Endothelial cell of umbilical vein (primary cell): ENCODE results near the gene CEP192. TPM values are rescaled to one million over a fixed set of nuclear protein-coding genes. Genes with fewer than 3 reads are reported as not detected.

Source experiments
- BruUV-seq: library from RNA; stranded (reverse); fragments of 400-500 nt; replicated peaks from 2 replicates; lab custom pipeline; 2021; lab: Mats Ljungman, UMichigan
- CTCF ChIA-PET: fragments of 300-600, 350-600 bp; sonication (Branson Sonifier 250); formaldehyde crosslinking; loops from one replicate; lab custom pipeline; 2021; ENCODE audit warnings: antibody characterized with exemption, inconsistent platforms; lab: Charles Lee
- POLR2A ChIA-PET: fragments of 300-600, 350-600 bp; sonication (Branson Sonifier 250); formaldehyde crosslinking; loops from one replicate; lab custom pipeline; 2021; ENCODE audit warnings: antibody characterized with exemption, inconsistent platforms; lab: Charles Lee
- DNase-seq: peaks from one replicate; pipeline ENCODE4 v3.0.0-alpha.2; 2011; ENCODE audit warnings: low read depth, low spot score
- FAIRE-seq: peaks from 2 replicates; lab custom pipeline; 2011; peaks lifted over from hg19 to GRCh38; lab: Jason Lieb, UNC
- H2AFZ ChIP-seq: 2 replicates; pipeline ENCODE4 v1.6.0; 2012; ENCODE audit warnings: low read depth, low read length, control low read depth, inconsistent platforms
- H3K27ac ChIP-seq: 2 replicates; pipeline ENCODE4 v1.5.1; 2011; ENCODE audit warnings: low read depth, mild to moderate bottlenecking, control low read depth, low read length, moderate library complexity; ENCODE audit not compliant: insufficient read depth
- H3K27me3 ChIP-seq, 2 experiments: 2 replicates each; pipeline versions ENCODE4 v1.6.0 to v1.6.1; 2011; ENCODE audit warnings: low read length in 2 of 2, mixed read lengths in 1 of 2; ENCODE audit not compliant: control insufficient read depth in 2 of 2, insufficient read depth in 2 of 2
- H3K36me3 ChIP-seq, 2 experiments: 2 replicates in 1 of 2; 3 replicates in 1 of 2; pipeline ENCODE4 v1.5.1; 2011; ENCODE audit warnings: low read length in 2 of 2, mild to moderate bottlenecking in 1 of 2, moderate library complexity in 1 of 2; ENCODE audit not compliant: control insufficient read depth in 2 of 2, insufficient read depth in 2 of 2; ENCODE audit errors: extremely low read depth in 1 of 2
- H3K4me1 ChIP-seq: 3 replicates; pipeline ENCODE4 v1.5.1; 2011; ENCODE audit warnings: mild to moderate bottlenecking, low read length; ENCODE audit not compliant: control insufficient read depth, insufficient read depth; ENCODE audit errors: extremely low read depth
- H3K4me2 ChIP-seq: 2 replicates; pipeline ENCODE4 v1.6.1; 2011; ENCODE audit warnings: low read length, control low read depth, mixed read lengths; ENCODE audit not compliant: insufficient read depth
- H3K4me3 ChIP-seq, 3 experiments: fragments of 200-600 bp in 1 of 3; sonication (generic), shearing (Covaris generic) in 1 of 3; replicated peaks in 1 of 3; 2 replicates each; pipeline ENCODE4 v1.5.1; 2011 to 2016; ENCODE audit warnings: control low read depth in 3 of 3, low read length in 3 of 3, mild to moderate bottlenecking in 2 of 3, inconsistent platforms in 1 of 3, low read depth in 1 of 3, moderate library complexity in 1 of 3; ENCODE audit not compliant: insufficient read depth in 1 of 3
- H3K79me2 ChIP-seq: 2 replicates; pipeline ENCODE4 v1.6.0; 2012; ENCODE audit warnings: low read length, inconsistent platforms; ENCODE audit not compliant: control insufficient read depth, insufficient read depth
- H3K9ac ChIP-seq: replicated peaks from 2 replicates; pipeline ENCODE3; 2011; ENCODE audit warnings: low read length, control low read depth; ENCODE audit not compliant: insufficient read depth; ENCODE audit errors: extremely low read depth
- H3K9me1 ChIP-seq: replicated peaks from 3 replicates; pipeline ENCODE4 v1.6.0; 2011; ENCODE audit warnings: mild to moderate bottlenecking, low read length; ENCODE audit not compliant: control insufficient read depth, insufficient read depth; ENCODE audit errors: extremely low read depth
- H3K9me3 ChIP-seq: replicated peaks from 2 replicates; pipeline ENCODE4 v1.5.1; 2012; ENCODE audit warnings: low read length, inconsistent platforms; ENCODE audit not compliant: control insufficient read depth, insufficient read depth
- H4K20me1 ChIP-seq: replicated peaks from 2 replicates; pipeline ENCODE3; 2011; ENCODE audit warnings: mild to moderate bottlenecking, low read length; ENCODE audit not compliant: control insufficient read depth, insufficient read depth; ENCODE audit errors: extremely low read depth
- EZH2 ChIP-seq: IDR thresholded peaks from 2 replicates; pipeline ENCODE4 v1.6.1; 2012; ENCODE audit warnings: borderline replicate concordance, low read depth, mild to moderate bottlenecking, moderate library complexity, low read length, inconsistent platforms; ENCODE audit not compliant: severe bottlenecking
- FOS ChIP-seq: IDR thresholded peaks from 2 replicates; pipeline ENCODE4 v1.6.1; 2011; ENCODE audit warnings: mild to moderate bottlenecking, low read length, moderate library complexity, borderline replicate concordance; ENCODE audit not compliant: insufficient read depth
- GATA2 ChIP-seq: IDR thresholded peaks from 2 replicates; pipeline ENCODE4 v1.7.0; 2011; ENCODE audit warnings: low read depth, mild to moderate bottlenecking, moderate library complexity, mixed read lengths, low read length; ENCODE audit not compliant: insufficient read length, insufficient read depth
- JUN ChIP-seq: IDR thresholded peaks from 2 replicates; pipeline ENCODE4 v1.6.1; 2011; ENCODE audit warnings: borderline replicate concordance, low read depth; ENCODE audit not compliant: insufficient read length, insufficient read depth
- MAX ChIP-seq: IDR thresholded peaks from 2 replicates; pipeline ENCODE4 v1.6.1; 2011; ENCODE audit not compliant: insufficient read depth, insufficient read length
- MYC ChIP-seq: IDR thresholded peaks from one replicate; pipeline ENCODE4 v1.6.1; 2011; ENCODE audit warnings: mild to moderate bottlenecking, low read depth, low read length
- POLR2A ChIP-seq: IDR thresholded peaks from 2 replicates; pipeline ENCODE4 v1.6.1; 2012; ENCODE audit warnings: low read depth, mild to moderate bottlenecking, control low read depth, low read length
- POLR2AphosphoS5 ChIP-seq: IDR thresholded peaks from 2 replicates; pipeline ENCODE4 v1.6.1; 2012; ENCODE audit warnings: low read depth, mild to moderate bottlenecking, control low read depth, low read length, moderate library complexity; ENCODE audit not compliant: insufficient read depth
- dilution Hi-C: fragments of 300-500 bp; cut with MboI; formaldehyde crosslinking; loops from one replicate; pipeline ENCODE4 v1.15.0; 2019; ENCODE audit warnings: low sequenced_read_pairs; ENCODE audit not compliant: extremely low pct_ligation_motif_present
- intact Hi-C: fragments of 100-400 bp; cut with micrococcal nuclease; formaldehyde crosslinking; loops from one replicate; pipeline ENCODE4 v1.10.0; 2022
- polyA plus RNA-seq, 4 experiments: library from polyadenylated mRNA; depleted of rRNA in 3 of 4; stranded (reverse) in 3 of 4; unstranded in 1 of 4; fragments of >200 nt; gene quantifications; 2 replicates each; pipeline versions ENCODE4 v1.2.1 to v1.2.3, GENCODE V29; 2011 to 2012; ENCODE audit warnings: missing spikeins in 1 of 4
- total RNA-seq: library from RNA; stranded (reverse); gene quantifications from 2 replicates; pipeline ENCODE4 v1.2.3, GENCODE V29; 2021
- TF ChIP-seq, protein P1 (sequence below), 2 donors: IDR thresholded peaks; 1 replicate in 1 of 2; 2 replicates in 1 of 2; pipeline ENCODE4 v1.5.1; 2011; ENCODE audit warnings: low read length in 2 of 2, mild to moderate bottlenecking in 2 of 2, moderate library complexity in 2 of 2, control low read depth in 1 of 2, inconsistent platforms in 1 of 2, low read depth in 1 of 2; ENCODE audit not compliant: insufficient read depth in 1 of 2; ENCODE audit errors: extremely low read depth in 1 of 2

CEP192 gene
- total and polyA plus RNA-seq, 2 donors (not counting 3 experiments of a cell fraction or from before 2014, with no cell fraction given) = 14.5 to 22.9 TPM

DNA sequence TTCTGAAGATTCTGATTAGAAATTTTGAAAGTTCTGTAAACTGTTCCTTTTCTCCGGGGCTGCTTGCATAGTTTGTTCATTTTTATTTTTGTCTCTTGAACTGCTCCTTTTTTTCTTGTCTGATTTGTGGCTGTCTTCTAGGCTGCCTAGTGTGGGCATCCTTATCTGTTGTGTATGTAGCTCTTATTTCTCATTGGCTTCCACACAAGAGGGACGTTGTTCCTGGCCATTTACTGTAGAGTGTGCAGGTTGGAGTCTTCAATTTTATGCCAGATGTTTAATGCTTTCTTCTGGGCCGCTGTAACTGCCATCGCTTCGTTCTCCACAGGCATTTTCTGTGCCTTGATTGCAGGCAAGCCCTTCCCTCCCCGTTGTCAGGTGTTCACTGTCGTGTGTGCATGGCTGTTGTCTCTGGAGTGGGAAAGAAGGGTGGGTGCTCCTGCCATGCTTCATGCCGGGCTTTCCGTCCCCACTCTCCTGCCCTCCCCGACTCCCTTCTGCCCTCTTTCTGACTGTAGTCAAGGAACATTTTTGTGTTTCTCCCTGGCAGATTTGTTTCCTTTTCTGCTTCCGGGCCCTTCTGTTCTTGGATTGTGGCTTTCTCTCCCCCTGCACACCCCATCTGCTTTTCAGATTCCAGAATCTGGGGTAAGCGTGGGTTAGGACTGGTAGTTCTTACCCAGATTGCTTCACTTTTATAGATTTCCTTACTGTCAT is 15.5 kb downstream of the CEP192 start:
- dilution Hi-C loops (no loop called here), intact Hi-C loops (no loop called here)
- BruUV-seq = no TSS peak
- CTCF ChIA-PET = interaction anchor here (1.0 to 2.2 kb wide), 4 partner anchors 9 to 645 kb away, joined by 3 to 6 read pairs (median 4); no protein-coding TSS in a partner anchor
- POLR2A ChIA-PET = no interaction called here
- H3K79me2 ChIP-seq = peaks cover 31% of the 10 kb centered on the region
- no peak overlapping the region for H3K4me3 ChIP-seq
- no peak overlapping the region for H3K4me2 ChIP-seq
- DNase-seq (no peak), FAIRE-seq (no peak)
- H3K27me3 ChIP-seq = no peaks in the 10 kb centered on the region
- H3K9ac ChIP-seq = no peak overlapping the region
- H4K20me1 ChIP-seq = no peaks in the 10 kb centered on the region
- H3K4me1 ChIP-seq = no peaks in the 10 kb centered on the region
- H3K9me1 ChIP-seq = no peaks in the 10 kb centered on the region
- peaks cover 0 to 5% of the 10 kb centered on the region in 2 experiments for H3K36me3 ChIP-seq
- no peaks in the 10 kb centered on the region for H3K9me3 ChIP-seq
- H2AFZ ChIP-seq = no peak overlapping the region
- H3K27ac ChIP-seq = no peak overlapping the region
- no peak for TF ChIP-seq POLR2A
- no peak for TF ChIP-seq EZH2
- no peak for TF ChIP-seq POLR2AphosphoS5
- TF ChIP-seq MAX = no peak
- no peak for TF ChIP-seq GATA2
- TF ChIP-seq, protein P1, sequence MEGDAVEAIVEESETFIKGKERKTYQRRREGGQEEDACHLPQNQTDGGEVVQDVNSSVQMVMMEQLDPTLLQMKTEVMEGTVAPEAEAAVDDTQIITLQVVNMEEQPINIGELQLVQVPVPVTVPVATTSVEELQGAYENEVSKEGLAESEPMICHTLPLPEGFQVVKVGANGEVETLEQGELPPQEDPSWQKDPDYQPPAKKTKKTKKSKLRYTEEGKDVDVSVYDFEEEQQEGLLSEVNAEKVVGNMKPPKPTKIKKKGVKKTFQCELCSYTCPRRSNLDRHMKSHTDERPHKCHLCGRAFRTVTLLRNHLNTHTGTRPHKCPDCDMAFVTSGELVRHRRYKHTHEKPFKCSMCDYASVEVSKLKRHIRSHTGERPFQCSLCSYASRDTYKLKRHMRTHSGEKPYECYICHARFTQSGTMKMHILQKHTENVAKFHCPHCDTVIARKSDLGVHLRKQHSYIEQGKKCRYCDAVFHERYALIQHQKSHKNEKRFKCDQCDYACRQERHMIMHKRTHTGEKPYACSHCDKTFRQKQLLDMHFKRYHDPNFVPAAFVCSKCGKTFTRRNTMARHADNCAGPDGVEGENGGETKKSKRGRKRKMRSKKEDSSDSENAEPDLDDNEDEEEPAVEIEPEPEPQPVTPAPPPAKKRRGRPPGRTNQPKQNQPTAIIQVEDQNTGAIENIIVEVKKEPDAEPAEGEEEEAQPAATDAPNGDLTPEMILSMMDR (IDR thresholded peaks at IDR 0.05; ENCODE audit: extremely low read depth in 1 of 2, insufficient read depth in 1 of 2, low read depth in 1 of 2, low read length in 2 of 2) = no peak
- TF ChIP-seq FOS = no peak
- TF ChIP-seq MYC = no peak
- TF ChIP-seq JUN = no peak
